Measurements from ENCODE around the gene NOLC1.

Gene NOLC1

DNA sequence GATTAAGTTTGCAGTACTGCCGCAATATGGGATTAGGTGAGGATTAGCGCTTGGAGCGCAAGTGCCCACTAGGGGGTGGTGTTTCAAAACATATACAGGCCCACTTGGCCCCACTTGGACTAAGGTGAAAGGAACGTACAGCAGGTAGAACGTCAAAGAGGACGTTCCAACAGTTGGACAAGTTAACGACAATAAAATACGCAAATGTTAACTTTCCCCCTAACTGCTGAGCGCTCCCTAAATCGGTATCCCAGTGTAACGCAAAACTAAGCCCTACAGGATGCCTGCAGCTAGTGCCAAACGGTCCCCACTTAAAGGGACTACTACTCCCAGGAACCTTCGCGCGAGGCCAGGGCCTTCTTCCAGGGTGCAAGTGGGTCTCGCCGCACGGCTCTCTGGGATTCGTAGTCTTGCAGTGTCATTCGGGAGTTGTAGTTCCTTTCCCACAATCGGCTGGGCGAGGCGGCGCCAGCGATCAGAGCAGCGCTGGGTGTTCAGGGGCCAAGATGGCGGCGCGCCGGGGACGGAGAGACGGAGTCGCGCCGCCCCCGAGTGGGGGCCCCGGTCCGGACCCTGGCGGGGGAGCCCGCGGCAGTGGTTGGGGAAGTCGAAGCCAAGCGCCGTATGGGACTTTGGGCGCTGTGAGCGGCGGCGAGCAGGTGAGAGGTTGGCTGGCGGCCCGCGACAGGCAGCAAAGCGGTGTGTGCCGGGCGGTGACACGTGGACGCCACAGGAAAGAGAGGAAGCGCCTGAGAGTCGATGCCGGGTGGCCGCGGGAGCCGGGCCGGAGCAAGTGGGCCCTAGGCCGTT is 19.4 kb upstream of the NOLC1 start, which contains the start of gene PPRC1:
Gene PPRC1, plus strand, starts transcription at position 478 of the 810 bp plus-strand sequence. Its CDS starts 29 bp downstream, at position 507.
- peaks cover 8% of the 10 kb centered on the region; the same call in 1 of the 2 replicates for H3F3A ChIP-seq (ENCODE audit: insufficient read depth)
- peaks cover 3% of the 10 kb centered on the region; the same call in 1 of the 2 replicates for H3K36me3 ChIP-seq (ENCODE audit: low read length)
- peak within 1 kb of the TSS; percentile 67 for H3K27ac ChIP-seq (ENCODE audit: low read depth, low read length)
- H3K27me3 ChIP-seq (ENCODE audit: low read length), result no peaks in the 10 kb centered on the region
- H3K9me3 ChIP-seq (ENCODE audit: insufficient read depth, low read length), result no peaks in the 10 kb centered on the region
- peaks cover 13% of the 10 kb centered on the region; the same call in 1 of the 2 replicates for H4K20me1 ChIP-seq (ENCODE audit: low read depth, low read length)
- peak within 1 kb of the TSS; percentile 98 for H2AFZ ChIP-seq (ENCODE audit: low read depth, low read length, severe bottlenecking)
- H3K9ac ChIP-seq (ENCODE audit: low read length), result peak within 1 kb of the TSS; percentile 92
- peaks cover 50% of the 10 kb centered on the region for H3K79me2 ChIP-seq (ENCODE audit: insufficient read depth, low read length)
- peak within 1 kb of the TSS; percentile 89 for H3K4me3 ChIP-seq (ENCODE audit: insufficient read depth, low read length, poor library complexity, severe bottlenecking)
- peak within 1 kb of the TSS; percentile 75 for H3K4me2 ChIP-seq (ENCODE audit: low read depth, low read length, poor library complexity, severe bottlenecking)
- TF ChIP-seq CTCF (IDR thresholded peaks at IDR 0.05; ENCODE audit: insufficient read depth, low read length, poor library complexity, severe bottlenecking) (peak; percentile 81), EZH2phosphoT487 (conservative IDR thresholded peaks at IDR 0.05; ENCODE audit: low read length) (no peak)
- H3K9me2 ChIP-seq (replicated peaks; ENCODE audit: insufficient read depth, low read length), result no peaks in the 10 kb centered on the region

DNA sequence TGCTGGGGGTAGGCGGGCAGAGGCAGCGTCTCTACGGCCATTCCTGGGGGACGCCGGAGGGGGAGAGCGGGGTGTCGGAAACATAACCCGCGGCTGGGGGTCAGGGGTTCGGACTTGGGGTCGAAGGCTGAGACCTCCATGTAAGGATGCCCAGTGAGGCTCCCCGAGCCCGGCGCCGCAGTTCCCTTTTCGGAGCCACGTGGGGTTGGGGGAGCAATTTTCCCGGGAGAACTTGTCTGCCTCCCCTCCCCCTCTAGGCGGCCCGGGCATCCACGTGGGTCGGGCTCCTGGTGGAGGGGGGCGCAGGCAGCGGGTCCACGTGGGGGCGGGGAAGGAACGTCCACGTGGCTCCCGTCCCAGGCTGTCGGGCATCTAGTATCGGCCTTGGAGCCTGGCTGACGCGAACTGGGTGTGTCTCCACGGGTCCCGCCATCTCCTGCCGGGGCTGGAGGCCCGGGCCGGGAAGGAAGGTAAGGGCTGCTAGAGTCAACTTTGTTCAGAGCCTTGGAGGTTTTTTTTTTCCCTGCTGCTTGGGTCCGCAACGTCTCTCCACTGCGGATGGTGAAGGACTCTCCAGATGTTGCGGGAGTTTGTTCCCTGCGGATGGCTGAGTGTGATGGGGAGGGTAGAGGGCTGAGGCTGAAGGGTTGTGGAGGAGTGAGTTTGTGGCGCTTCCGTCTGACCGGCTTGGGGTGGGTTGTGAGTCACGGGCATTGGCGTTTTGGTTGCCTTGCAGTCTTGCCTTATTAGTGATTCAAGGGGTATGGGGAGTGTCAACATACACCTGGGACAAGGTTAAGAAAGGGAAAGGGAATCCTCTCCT is 18.6 kb upstream of the NOLC1 start:
- Histone ChIP-seq H3K36me3 (ENCODE audit: low read length) (peaks cover 11% of the 10 kb centered on the region; the same call in 1 of the 2 replicates), H3K27me3 (ENCODE audit: low read length) (no peaks in the 10 kb centered on the region), H3K27ac (ENCODE audit: low read depth, low read length) (peak overlapping the region; percentile 67), H2AFZ (ENCODE audit: low read depth, low read length, severe bottlenecking) (peak overlapping the region; percentile 98), H3K9me2 (replicated peaks; ENCODE audit: insufficient read depth, low read length) (no peaks in the 10 kb centered on the region), H3K4me3 (ENCODE audit: insufficient read depth, low read length, poor library complexity, severe bottlenecking) (peak overlapping the region; percentile 89), H3K79me2 (ENCODE audit: insufficient read depth, low read length) (peaks cover 58% of the 10 kb centered on the region), H3K4me2 (ENCODE audit: low read depth, low read length, poor library complexity, severe bottlenecking) (peak overlapping the region; percentile 66), H4K20me1 (ENCODE audit: low read depth, low read length) (peaks cover 18% of the 10 kb centered on the region; the same call in 1 of the 2 replicates), H3K9ac (ENCODE audit: low read length) (peak overlapping the region; percentile 92), H3F3A (ENCODE audit: insufficient read depth) (peaks cover 8% of the 10 kb centered on the region; the same call in 1 of the 2 replicates), H3K9me3 (ENCODE audit: insufficient read depth, low read length) (no peaks in the 10 kb centered on the region)
- no peak for TF ChIP-seq EZH2phosphoT487 (conservative IDR thresholded peaks at IDR 0.05; ENCODE audit: low read length)
- TF ChIP-seq CTCF (IDR thresholded peaks at IDR 0.05; ENCODE audit: insufficient read depth, low read length, poor library complexity, severe bottlenecking), result no peak

- peaks cover 66% of the 10 kb centered on the region for H3K79me2 ChIP-seq (ENCODE audit: insufficient read depth, low read length)
- H3K27ac ChIP-seq (ENCODE audit: low read depth, low read length), result no peak overlapping the region
- TF ChIP-seq EZH2phosphoT487 (conservative IDR thresholded peaks at IDR 0.05; ENCODE audit: low read length) (no peak), CTCF (IDR thresholded peaks at IDR 0.05; ENCODE audit: insufficient read depth, low read length, poor library complexity, severe bottlenecking) (no peak)
Measured at GRCh38 chr10:102134416-102134815, 17.8 kb upstream of the NOLC1 start.

More at GRCh38 chr10:102134416-102134815, 17.8 kb upstream of the NOLC1 start:
- H2AFZ ChIP-seq (ENCODE audit: low read depth, low read length, severe bottlenecking), result no peak overlapping the region
- H3F3A ChIP-seq (ENCODE audit: insufficient read depth), result peaks cover 8% of the 10 kb centered on the region; the same call in 1 of the 2 replicates
- H3K36me3 ChIP-seq (ENCODE audit: low read length), result peaks cover 13% of the 10 kb centered on the region; the same call in 1 of the 2 replicates
- no peaks in the 10 kb centered on the region for H3K9me3 ChIP-seq (ENCODE audit: insufficient read depth, low read length)
- peak overlapping the region; percentile 66 for H3K4me2 ChIP-seq (ENCODE audit: low read depth, low read length, poor library complexity, severe bottlenecking)
- H3K27me3 ChIP-seq (ENCODE audit: low read length), result no peaks in the 10 kb centered on the region
- no peaks in the 10 kb centered on the region for H3K9me2 ChIP-seq (replicated peaks; ENCODE audit: insufficient read depth, low read length)
- H3K9ac ChIP-seq (ENCODE audit: low read length), result peak overlapping the region; percentile 92
- peak overlapping the region; percentile 89 for H3K4me3 ChIP-seq (ENCODE audit: insufficient read depth, low read length, poor library complexity, severe bottlenecking)
- peaks cover 18% of the 10 kb centered on the region; the same call in 1 of the 2 replicates for H4K20me1 ChIP-seq (ENCODE audit: low read depth, low read length)

All from SU-DHL-6 (cell line).